IMR-90 (cell line): ENCODE measurements around the gene RAB40A. TPM values are rescaled to one million over a fixed set of nuclear protein-coding genes. Genes with fewer than 3 reads are reported as not detected.

Source experiments
- ATAC-seq: fragments of 200-7000 bp; cut with Tn5 transposase; 2 replicates; pipeline ENCODE4 v1.9.1; 2020; ENCODE audit warnings: low read depth, mild to moderate bottlenecking, moderate library complexity
- BruUV-seq: library from RNA; stranded (reverse); fragments of 400-500 nt; replicated peaks from 2 replicates; lab custom pipeline; 2021; lab: Mats Ljungman, UMichigan
- CTCF ChIA-PET: fragments of 300-600 bp; formaldehyde crosslinking; extraction: SDS; loops from one replicate; lab custom pipeline; 2021; ENCODE audit warnings: antibody characterized with exemption; lab: Yijun Ruan, JAX
- POLR2A ChIA-PET: fragments of 300-600 bp; sonication (Branson Sonifier 250); formaldehyde crosslinking; loops from one replicate; lab custom pipeline; 2022; ENCODE audit warnings: antibody characterized with exemption; ENCODE audit not compliant: unreplicated experiment; lab: Charles Lee
- DNase-seq: peaks from one replicate; pipeline ENCODE4 v3.0.0; 2013
- H2AFZ ChIP-seq: replicated peaks from 2 replicates; pipeline ENCODE3; 2013; ENCODE audit warnings: low read length, mild to moderate bottlenecking; ENCODE audit not compliant: poor library complexity
- H2AK5ac ChIP-seq: 2 replicates; pipeline ENCODE4 v1.6.1; 2013; ENCODE audit warnings: low read depth, low read length, inconsistent platforms
- H2AK9ac ChIP-seq: replicated peaks from 2 replicates; pipeline ENCODE3; 2013; ENCODE audit warnings: mild to moderate bottlenecking, low read depth, low read length, moderate library complexity; ENCODE audit not compliant: poor library complexity
- H2BK120ac ChIP-seq: 2 replicates; pipeline ENCODE4 v1.6.1; 2013; ENCODE audit warnings: low read depth, low read length, inconsistent platforms
- H2BK15ac ChIP-seq: 3 replicates; pipeline ENCODE4 v1.6.1; 2013; ENCODE audit warnings: low read depth, low read length, inconsistent platforms
- H2BK20ac ChIP-seq: 2 replicates; pipeline ENCODE4 v1.6.1; 2013; ENCODE audit warnings: low read depth, mild to moderate bottlenecking, inconsistent platforms, low read length, moderate library complexity
- H2BK5ac ChIP-seq: 2 replicates; pipeline ENCODE4 v1.6.1; 2013; ENCODE audit warnings: mild to moderate bottlenecking, low read depth, low read length, inconsistent platforms; ENCODE audit not compliant: poor library complexity, severe bottlenecking
- H3K14ac ChIP-seq: replicated peaks from 2 replicates; pipeline ENCODE4 v1.6.1; 2013; ENCODE audit warnings: low read depth, low read length, inconsistent platforms
- H3K18ac ChIP-seq: 2 replicates; pipeline ENCODE4 v1.6.1; 2013; ENCODE audit warnings: low read depth, low read length, control low read depth
- H3K23ac ChIP-seq: 2 replicates; pipeline ENCODE4 v1.6.1; 2013; ENCODE audit warnings: low read depth, low read length, inconsistent platforms
- H3K27ac ChIP-seq: 2 replicates; pipeline ENCODE4 v1.5.1; 2013; ENCODE audit warnings: mild to moderate bottlenecking, control low read depth, low read length; ENCODE audit not compliant: insufficient read depth
- H3K27me3 ChIP-seq: 2 replicates; pipeline ENCODE4 v1.6.1; 2013; ENCODE audit warnings: low read length; ENCODE audit not compliant: control insufficient read depth, insufficient read depth
- H3K36me3 ChIP-seq: 2 replicates; pipeline ENCODE4 v1.6.1; 2013; ENCODE audit warnings: low read length, mixed read lengths; ENCODE audit not compliant: control insufficient read depth, insufficient read depth
- H3K4ac ChIP-seq: 2 replicates; pipeline ENCODE4 v1.6.1; 2013; ENCODE audit warnings: low read depth, low read length, inconsistent platforms
- H3K4me1 ChIP-seq: 2 replicates; pipeline ENCODE4 v1.6.1; 2013; ENCODE audit warnings: low read length, mixed read lengths; ENCODE audit not compliant: control insufficient read depth, insufficient read depth
- H3K4me2 ChIP-seq: 2 replicates; pipeline ENCODE4 v1.6.1; 2013; ENCODE audit warnings: low read depth, mild to moderate bottlenecking, control low read depth, low read length, moderate library complexity
- H3K4me3 ChIP-seq: 2 replicates; pipeline ENCODE4 v1.5.1; 2013; ENCODE audit warnings: low read depth, mild to moderate bottlenecking, control low read depth, low read length, moderate library complexity; ENCODE audit not compliant: insufficient read depth
- H3K56ac ChIP-seq: 2 replicates; pipeline ENCODE4 v1.6.1; 2013; ENCODE audit warnings: low read length, inconsistent platforms; ENCODE audit not compliant: insufficient read depth; ENCODE audit errors: extremely low read depth
- H3K79me1 ChIP-seq, 2 experiments: 2 replicates each; pipeline ENCODE4 v1.6.1; 2013; ENCODE audit warnings: low read length in 2 of 2, inconsistent platforms in 1 of 2, low read depth in 1 of 2
- H3K9ac ChIP-seq: 2 replicates; pipeline ENCODE4 v1.6.1; 2013; ENCODE audit warnings: low read depth, low read length, control low read depth
- H3K9me1 ChIP-seq: 2 replicates; pipeline ENCODE4 v1.6.1; 2013; ENCODE audit warnings: low read length, inconsistent platforms; ENCODE audit not compliant: insufficient read depth
- H3K9me3 ChIP-seq: 2 replicates; pipeline ENCODE4 v1.6.1; 2013; ENCODE audit warnings: low read length; ENCODE audit not compliant: control insufficient read depth, insufficient read depth
- H4K20me1 ChIP-seq: 2 replicates; pipeline ENCODE4 v1.6.1; 2013; ENCODE audit warnings: low read length, inconsistent platforms; ENCODE audit not compliant: insufficient read depth
- H4K5ac ChIP-seq: 2 replicates; pipeline ENCODE4 v1.6.1; 2013; ENCODE audit warnings: mild to moderate bottlenecking, low read depth, low read length, control low read depth
- H4K8ac ChIP-seq, 2 experiments: 2 replicates each; pipeline ENCODE4 v1.6.1; 2013; ENCODE audit warnings: low read depth in 2 of 2, low read length in 2 of 2, control low read depth in 1 of 2, inconsistent platforms in 1 of 2
- H4K91ac ChIP-seq: 2 replicates; pipeline ENCODE4 v1.6.1; 2013; ENCODE audit warnings: low read depth, low read length, inconsistent platforms; ENCODE audit not compliant: insufficient read depth
- BHLHE40 ChIP-seq: fragments of 150-350 bp; IDR thresholded peaks from 2 replicates; pipeline ENCODE4 v1.6.1; 2016; ENCODE audit warnings: mild to moderate bottlenecking, low read depth, low read length
- CEBPB ChIP-seq: IDR thresholded peaks from 2 replicates; pipeline ENCODE4 v1.6.1; 2012; ENCODE audit warnings: low read depth, low read length, improper control_type of control experiment
- CHD1 ChIP-seq: IDR thresholded peaks from 2 replicates; pipeline ENCODE4 v1.6.1; 2012; ENCODE audit warnings: low read depth, low read length, improper control_type of control experiment
- FOS ChIP-seq: fragments of 150-350 bp; IDR thresholded peaks from 2 replicates; pipeline ENCODE4 v1.6.1; 2016; ENCODE audit warnings: low read depth, low read length
- MAFK ChIP-seq: IDR thresholded peaks from 2 replicates; pipeline ENCODE4 v1.6.1; 2012; ENCODE audit warnings: low read depth, low read length, improper control_type of control experiment
- MXI1 ChIP-seq: IDR thresholded peaks from 2 replicates; pipeline ENCODE4 v1.6.1; 2012; ENCODE audit warnings: low read depth, mild to moderate bottlenecking, low read length, moderate library complexity, borderline replicate concordance
- NFE2L2 ChIP-seq: fragments of 150-350 bp; IDR thresholded peaks from 2 replicates; pipeline ENCODE4 v1.6.1; 2016; ENCODE audit warnings: low read depth, mild to moderate bottlenecking, low read length
- POLR2A ChIP-seq: IDR thresholded peaks from 2 replicates; pipeline ENCODE4 v1.6.1; 2012; ENCODE audit warnings: mild to moderate bottlenecking, low read depth, low read length
- RAD21 ChIP-seq: IDR thresholded peaks from 2 replicates; pipeline ENCODE4 v1.6.1; 2012; ENCODE audit warnings: low read length, improper control_type of control experiment
- RCOR1 ChIP-seq: IDR thresholded peaks from 2 replicates; pipeline ENCODE4 v1.6.1; 2012; ENCODE audit warnings: mild to moderate bottlenecking, low read length, improper control_type of control experiment; ENCODE audit not compliant: insufficient replicate concordance
- RFX5 ChIP-seq: IDR thresholded peaks from 2 replicates; pipeline ENCODE4 v1.8.0; 2012; ENCODE audit warnings: low read depth, mild to moderate bottlenecking, low read length, moderate library complexity
- USF2 ChIP-seq: fragments of 150-350 bp; IDR thresholded peaks from 2 replicates; pipeline ENCODE4 v1.6.1; 2017; ENCODE audit warnings: mild to moderate bottlenecking, antibody characterized with exemption, low read length, low read depth
- WGBS, 2 experiments: methylation state at CpG; one replicate each; pipeline versions ENCODE4 v1.1.5 to v1.1.7; 2013; ENCODE audit warnings: missing lambda C conversion rate in 2 of 2; ENCODE audit not compliant: insufficient read length in 1 of 2; ENCODE audit errors: extremely low coverage in 2 of 2; 5-methylcytosine and 5-hydroxymethylcytosine counted together
- dilution Hi-C: fragments of 300-500 bp; cut with HindIII; formaldehyde crosslinking; loops from one replicate; pipeline ENCODE4 v1.14.3; 2018; ENCODE audit warnings: low sequenced_read_pairs; ENCODE audit not compliant: unreplicated experiment
- in situ Hi-C: fragments of 300-500 bp; cut with MboI; formaldehyde crosslinking; loops from 3 replicates; pipeline ENCODE4 v1.14.3; 2019; ENCODE audit warnings: low sequenced_read_pairs, inconsistent platforms, mixed read lengths
- intact Hi-C: fragments of 100-400 bp; cut with micrococcal nuclease; formaldehyde crosslinking; loops from 2 replicates; pipeline ENCODE4 v1.10.0; 2022
- polyA plus RNA-seq, 3 experiments: library from polyadenylated mRNA; depleted of rRNA; stranded (reverse); fragments of >200 nt; gene quantifications; 2 replicates each; pipeline ENCODE4 v1.2.3, GENCODE V29; 2012; ENCODE audit warnings: low replicate concordance in 1 of 3
- total RNA-seq: library from RNA; depleted of rRNA; stranded (reverse); fragments of >200 nt; gene quantifications from 2 replicates; pipeline ENCODE4 v1.2.3, GENCODE V29; 2012

RAB40A gene
- total and polyA plus RNA-seq, 2 of the 4 experiments (the other 2 are of a cell fraction): under 0.01 to 0.26 TPM

- H2AK5ac ChIP-seq: no peak overlapping the region
- H3K23ac ChIP-seq: no peak overlapping the region
- no peak overlapping the region for H3K18ac ChIP-seq
- H2BK20ac ChIP-seq: no peak overlapping the region
- no peak overlapping the region for H3K14ac ChIP-seq
- H3K36me3 ChIP-seq: no peaks in the 10 kb centered on the region
- no peak overlapping the region for H4K8ac ChIP-seq
- H4K5ac ChIP-seq: no peak overlapping the region
- no peak overlapping the region for H4K91ac ChIP-seq
- no peaks in the 10 kb centered on the region for H3K79me1 ChIP-seq
- no peak overlapping the region for H3K4ac ChIP-seq
- H2BK120ac ChIP-seq: no peak overlapping the region
- in situ Hi-C loops (no loop called here), dilution Hi-C loops (no loop called here), intact Hi-C loops (no loop called here)
- TF ChIP-seq BHLHE40 (no peak), RAD21 (no peak), RCOR1 (no peak), MXI1 (no peak), CHD1 (no peak), RFX5 (no peak), CEBPB (no peak), USF2 (no peak), FOS (no peak), MAFK (no peak), NFE2L2 (no peak), POLR2A (no peak)
- DNase-seq (no peak), ATAC-seq (no peak)
- no peak overlapping the region for H3K56ac ChIP-seq
- H3K4me3 ChIP-seq: no peak overlapping the region
- H2BK5ac ChIP-seq: no peak overlapping the region
- H2AK9ac ChIP-seq: no peak overlapping the region
- H4K20me1 ChIP-seq: no peaks in the 10 kb centered on the region
- H3K27ac ChIP-seq: no peak overlapping the region
- H3K9me1 ChIP-seq: no peaks in the 10 kb centered on the region
- H2AFZ ChIP-seq: no peak overlapping the region
- no CpG with 5 or more reads among the region's 2 CpGs for WGBS, 2 experiments
- no TSS peak for BruUV-seq
- H2BK15ac ChIP-seq: no peak overlapping the region
- H3K27me3 ChIP-seq: no peaks in the 10 kb centered on the region
- no peaks in the 10 kb centered on the region for H3K9me3 ChIP-seq
- no peak overlapping the region for H3K4me2 ChIP-seq
- no peak overlapping the region for H3K9ac ChIP-seq
- POLR2A ChIA-PET: no interaction called here
- CTCF ChIA-PET: no interaction called here
- no peaks in the 10 kb centered on the region for H3K4me1 ChIP-seq
These were observed 718 bp downstream of the RAB40A start for GRCh38 chrX:103518571-103518970.
